OCI-LY1 (cell line): ENCODE results near the gene USP47.

ENCODE experiments used
- H2AFZ ChIP-seq: fragments of 200-600 bp; sonication (generic), shearing (Covaris generic); 2 replicates; pipeline ENCODE4 v1.6.0; 2014; ENCODE audit warnings: antibody characterized with exemption, mild to moderate bottlenecking, low read length
- H3F3A ChIP-seq: fragments of 200-600 bp; sonication (generic), shearing (Covaris generic); 2 replicates; pipeline ENCODE4 v1.6.0; 2014; ENCODE audit warnings: mild to moderate bottlenecking, antibody characterized with exemption, low read length, moderate library complexity; ENCODE audit not compliant: insufficient read depth
- H3K27ac ChIP-seq: fragments of 200-600 bp; sonication (generic); 2 replicates; pipeline ENCODE4 v1.5.1; 2014; ENCODE audit warnings: low read length, mixed run types, mild to moderate bottlenecking, low read depth; ENCODE audit not compliant: poor library complexity, severe bottlenecking
- H3K27me3 ChIP-seq: fragments of 200-600 bp; sonication (generic); 2 replicates; pipeline ENCODE4 v1.6.0; 2014; ENCODE audit warnings: antibody characterized with exemption, mild to moderate bottlenecking, low read length, moderate library complexity; ENCODE audit not compliant: insufficient read depth
- H3K36me3 ChIP-seq: fragments of 200-600 bp; sonication (generic); 2 replicates; pipeline ENCODE4 v1.6.1; 2014; ENCODE audit warnings: mild to moderate bottlenecking, antibody characterized with exemption, low read length, moderate library complexity, mixed read lengths; ENCODE audit not compliant: insufficient read depth
- H3K4me1 ChIP-seq: fragments of 200-600 bp; sonication (generic); 2 replicates; pipeline ENCODE4 v1.5.1; 2014; ENCODE audit warnings: mild to moderate bottlenecking, low read length, moderate library complexity; ENCODE audit not compliant: insufficient read depth, severe bottlenecking
- H3K4me2 ChIP-seq: fragments of 200-600 bp; sonication (generic), shearing (Covaris generic); 2 replicates; pipeline ENCODE4 v1.6.1; 2014; ENCODE audit warnings: low read length
- H3K4me3 ChIP-seq: fragments of 200-600 bp; sonication (generic); 2 replicates; pipeline ENCODE4 v1.5.1; 2014; ENCODE audit warnings: low read length, low read depth, mild to moderate bottlenecking, mixed read lengths; ENCODE audit not compliant: poor library complexity, severe bottlenecking
- H3K79me2 ChIP-seq: fragments of 200-600 bp; shearing (Covaris generic); 2 replicates; pipeline ENCODE4 v1.6.1; 2016; ENCODE audit warnings: mixed run types, low read length, mixed read lengths; ENCODE audit not compliant: insufficient read depth
- H3K9ac ChIP-seq: fragments of 200-600 bp; sonication (generic), shearing (Covaris generic); 2 replicates; pipeline ENCODE4 v1.6.1; 2014; ENCODE audit warnings: mild to moderate bottlenecking, low read length, mixed read lengths
- H3K9me2 ChIP-seq: fragments of 200-600 bp; sonication (generic), shearing (Covaris generic); 2 replicates; pipeline ENCODE4 v1.6.1; 2014; ENCODE audit warnings: low read depth, mild to moderate bottlenecking, low read length, mixed read lengths
- H3K9me3 ChIP-seq: fragments of 200-600 bp; shearing (Covaris generic); 2 replicates; pipeline ENCODE4 v1.6.1; 2014; ENCODE audit warnings: low read length, mixed read lengths
- H4K20me1 ChIP-seq: fragments of 200-600 bp; sonication (generic), shearing (Covaris generic); 2 replicates; pipeline ENCODE4 v1.6.0; 2016; ENCODE audit warnings: mild to moderate bottlenecking, low read length; ENCODE audit not compliant: insufficient read depth
- CTCF ChIP-seq: fragments of 200-600 bp; sonication (generic), shearing (Covaris generic); IDR thresholded peaks from 2 replicates; pipeline ENCODE4 v1.5.1; 2017; ENCODE audit warnings: mild to moderate bottlenecking, antibody characterized with exemption, low read length, moderate library complexity, mixed read lengths
- EZH2 ChIP-seq: fragments of 200-600 bp; sonication (generic), shearing (Covaris generic); IDR thresholded peaks from 2 replicates; pipeline ENCODE4 v1.8.0; 2017; ENCODE audit warnings: borderline replicate concordance, mixed run types, mild to moderate bottlenecking, antibody characterized with exemption, low read length, moderate library complexity, mixed read lengths

Gene USP47

DNA sequence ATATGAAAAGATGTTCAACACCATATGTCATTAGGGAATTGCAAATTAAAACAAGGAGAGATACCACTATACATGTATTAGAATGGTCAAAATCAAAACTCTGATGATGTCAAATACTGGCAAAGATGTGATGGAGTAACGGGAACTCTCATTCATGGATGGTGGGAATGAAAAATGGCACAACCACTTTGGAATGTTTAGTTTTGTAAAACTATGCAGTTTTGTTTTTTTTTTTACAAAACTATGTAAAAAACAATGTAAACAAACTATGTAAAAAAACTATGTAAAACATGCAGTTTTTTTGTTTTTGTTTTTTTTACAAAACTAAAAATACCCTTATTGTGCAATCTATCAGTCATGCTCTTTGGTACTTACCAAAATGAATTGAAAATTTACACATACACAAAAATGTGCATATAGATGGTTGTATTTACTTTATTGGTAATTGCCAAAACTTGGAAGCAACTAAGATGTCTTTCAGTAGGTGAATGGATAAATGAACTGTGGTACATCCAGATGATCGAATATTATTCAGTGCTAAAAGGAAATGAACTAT lies 5.0 kb upstream of the USP47 start:
- peaks cover 8% of the 10 kb centered on the region for H3K4me1 ChIP-seq
- H3F3A ChIP-seq, result no peaks in the 10 kb centered on the region
- no peak overlapping the region for H3K9ac ChIP-seq
- no peak overlapping the region for H3K27ac ChIP-seq
- no peaks in the 10 kb centered on the region for H3K27me3 ChIP-seq
- TF ChIP-seq CTCF, result no peak
- TF ChIP-seq EZH2, result no peak
- H3K9me3 ChIP-seq, result no peaks in the 10 kb centered on the region
- H4K20me1 ChIP-seq, result no peaks in the 10 kb centered on the region
- no peak overlapping the region for H3K4me3 ChIP-seq
- H3K79me2 ChIP-seq, result no peaks in the 10 kb centered on the region
- no peak overlapping the region for H3K4me2 ChIP-seq
- H3K36me3 ChIP-seq, result no peaks in the 10 kb centered on the region
- no peaks in the 10 kb centered on the region for H3K9me2 ChIP-seq
- no peak overlapping the region for H2AFZ ChIP-seq

- TF ChIP-seq EZH2, result no peak
- Histone ChIP-seq H3F3A (no peaks in the 10 kb centered on the region), H3K4me3 (no peak overlapping the region), H3K9ac (no peak overlapping the region), H4K20me1 (no peaks in the 10 kb centered on the region), H3K9me2 (no peaks in the 10 kb centered on the region), H3K4me1 (peaks cover 29% of the 10 kb centered on the region), H2AFZ (no peak overlapping the region), H3K27me3 (no peaks in the 10 kb centered on the region), H3K27ac (no peak overlapping the region), H3K79me2 (peaks cover 25% of the 10 kb centered on the region), H3K9me3 (no peaks in the 10 kb centered on the region), H3K36me3 (no peaks in the 10 kb centered on the region), H3K4me2 (no peak overlapping the region)
These were observed 2.1 kb upstream of the USP47 start for GRCh38 chr11:11839718-11840117.

DNA sequence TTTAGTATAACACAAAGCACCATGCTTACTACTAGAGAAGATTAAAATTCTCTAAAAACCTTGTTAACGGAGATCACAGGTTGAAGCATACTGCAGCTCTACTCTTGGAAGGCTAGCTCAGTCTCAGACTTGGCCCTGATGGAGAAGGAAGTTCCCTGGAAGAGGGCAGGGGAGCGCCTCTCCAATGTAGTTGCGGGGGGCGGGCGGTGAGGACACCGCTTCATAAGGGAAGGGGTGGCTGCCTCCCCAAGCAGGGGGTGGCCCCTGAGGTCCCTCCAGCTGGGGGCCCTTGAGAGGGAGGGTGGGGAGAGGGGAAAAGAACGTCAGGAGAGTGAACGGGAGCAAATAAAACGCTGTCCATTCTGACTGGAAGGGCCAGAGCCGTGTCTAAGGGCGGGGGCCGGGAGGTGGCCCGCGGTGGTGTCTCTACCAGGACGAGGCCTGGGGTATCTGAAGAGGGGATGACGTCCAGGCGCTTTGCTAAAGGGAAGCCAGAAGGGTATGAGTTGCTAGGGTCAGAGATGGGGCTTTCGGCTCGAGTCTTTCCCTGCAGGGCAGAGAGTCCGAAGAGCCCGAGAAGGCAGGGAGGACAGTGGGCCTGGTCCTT lies 553 bp upstream of the USP47 start:
- peak overlapping the region; percentile 97 for H3K9ac ChIP-seq
- peak overlapping the region; percentile 72 for H3K27ac ChIP-seq
- no peaks in the 10 kb centered on the region for H3K9me2 ChIP-seq
- peak overlapping the region; percentile 98 for H3K4me2 ChIP-seq
- peaks cover 40% of the 10 kb centered on the region for H3K79me2 ChIP-seq
- TF ChIP-seq EZH2 (no peak), CTCF (no peak)
- H2AFZ ChIP-seq, result peak overlapping the region; percentile 88
- no peaks in the 10 kb centered on the region for H3K9me3 ChIP-seq
- H3K4me1 ChIP-seq, result peaks cover 41% of the 10 kb centered on the region
- no peaks in the 10 kb centered on the region for H3K27me3 ChIP-seq
- H3K4me3 ChIP-seq, result peak overlapping the region; percentile 83
- H3F3A ChIP-seq, result no peaks in the 10 kb centered on the region
- no peaks in the 10 kb centered on the region for H4K20me1 ChIP-seq
- no peaks in the 10 kb centered on the region for H3K36me3 ChIP-seq
